Aorta (tissue), 5 donors: Measurements from ENCODE around the gene FYCO1. TPM values are rescaled to one million over a fixed set of nuclear protein-coding genes. Genes with fewer than 3 reads are reported as not detected.
"Not testable (repeated sequence)": the region's sequence is repeated elsewhere in the genome, so short reads cannot be mapped to it uniquely, and the experiment has no call there.

Experiments
- ATAC-seq: fragments of 200-7000 bp; cut with Tn5 transposase; one replicate; pipeline ENCODE4 v1.9.1; 2022; ENCODE audit warnings: moderate library complexity; ENCODE audit not compliant: low FRiP score
- DNase-seq, 2 donors: peaks; one replicate each; pipeline ENCODE4 v3.0.0-alpha.2; 2020
- H3K27ac ChIP-seq, 2 donors: one replicate each; pipeline ENCODE4 v1.5.1; 2013; ENCODE audit warnings: low read length in 2 of 2, mild to moderate bottlenecking in 2 of 2, moderate library complexity in 2 of 2, control low read depth in 1 of 2, inconsistent platforms in 1 of 2, low read depth in 1 of 2
- H3K27me3 ChIP-seq, 2 donors: one replicate each; pipeline ENCODE4 v1.6.1; 2013; ENCODE audit warnings: control low read depth in 1 of 2, low read length in 1 of 2, mild to moderate bottlenecking in 1 of 2, moderate library complexity in 1 of 2; ENCODE audit not compliant: insufficient read depth in 2 of 2, control insufficient read depth in 1 of 2
- H3K36me3 ChIP-seq, 2 donors: one replicate each; pipeline ENCODE4 v1.6.1; 2013; ENCODE audit warnings: control low read depth in 1 of 2, low read length in 1 of 2, mild to moderate bottlenecking in 1 of 2; ENCODE audit not compliant: insufficient read depth in 2 of 2, control insufficient read depth in 1 of 2
- H3K4me1 ChIP-seq, 2 donors: one replicate each; pipeline ENCODE4 v1.6.1; 2013; ENCODE audit warnings: low read length in 2 of 2, control low read depth in 1 of 2, mild to moderate bottlenecking in 1 of 2, moderate library complexity in 1 of 2; ENCODE audit not compliant: insufficient read depth in 2 of 2, control insufficient read depth in 1 of 2
- H3K4me3 ChIP-seq, 2 donors: one replicate each; pipeline ENCODE4 v1.5.1; 2013; ENCODE audit warnings: low read length in 2 of 2, control low read depth in 1 of 2, mild to moderate bottlenecking in 1 of 2
- H3K9me3 ChIP-seq: one replicate; pipeline ENCODE4 v1.6.1; 2013; ENCODE audit warnings: mild to moderate bottlenecking, low read length; ENCODE audit not compliant: control insufficient read depth
- whole genome bisulfite sequencing, 2 donors: extraction: QIAGEN DNeasy Blood & Tissue Kit; methylation state at CpG; one replicate each; pipeline ENCODE4 v1.1.7; 2013; 5-methylcytosine and 5-hydroxymethylcytosine counted together
- intact Hi-C, 2 donors: fragments of 100-400 bp; cut with DNase I; formaldehyde crosslinking; loops; one replicate each; pipeline versions ENCODE4 v1.14.2 to v1.15.0; 2022
- long read RNA-seq, 2 donors: library from polyadenylated mRNA; unstranded; transcript quantifications; one replicate each; pipeline ENCODE4 v2.0.0, GENCODE V29; 2020 to 2021
- polyA plus RNA-seq, 2 donors: library from polyadenylated mRNA; stranded (reverse); fragments of 200-250 nt; gene quantifications; one replicate each; pipeline ENCODE4 v1.2.3, GENCODE V29; 2013
- total RNA-seq, 2 donors: library from RNA; stranded (reverse); fragmentation: NEBNext Ultra II Directional; extraction: Animal tissue kit (Norgen Biotek cat#: 25700); gene quantifications; one replicate each; pipeline ENCODE4 v1.2.1, GENCODE V29; 2021
- donor health status: healthy with polysubstance abuse.
- donor health status: Bipolar disorder and iron deficiency.
- donor health status: DM: no; HTN: no; CAD: no.
- donor health status: DM: no; HTN: no; CAD: no.
- donor health status: DM: yes; HTN: yes; CAD: no.

FYCO1 gene
- total RNA-seq (10 to 100 TPM; 75.5 to 91.8 TPM), polyA plus RNA-seq (10 to 100 TPM; 15.9 to 27.9 TPM)
- long read RNA-seq, donor 1, partial matches to known transcripts = 21 of 152 reads
- long read RNA-seq, donor 1, other reads (novel, unspliced or antisense) = 131 of 152 reads
- long read RNA-seq, donor 2, full-length matches to known transcripts = 5 of 51 reads
- long read RNA-seq, donor 2, partial matches to known transcripts = 20 of 51 reads
- long read RNA-seq, donor 2, other reads (novel, unspliced or antisense) = 26 of 51 reads

DNA sequence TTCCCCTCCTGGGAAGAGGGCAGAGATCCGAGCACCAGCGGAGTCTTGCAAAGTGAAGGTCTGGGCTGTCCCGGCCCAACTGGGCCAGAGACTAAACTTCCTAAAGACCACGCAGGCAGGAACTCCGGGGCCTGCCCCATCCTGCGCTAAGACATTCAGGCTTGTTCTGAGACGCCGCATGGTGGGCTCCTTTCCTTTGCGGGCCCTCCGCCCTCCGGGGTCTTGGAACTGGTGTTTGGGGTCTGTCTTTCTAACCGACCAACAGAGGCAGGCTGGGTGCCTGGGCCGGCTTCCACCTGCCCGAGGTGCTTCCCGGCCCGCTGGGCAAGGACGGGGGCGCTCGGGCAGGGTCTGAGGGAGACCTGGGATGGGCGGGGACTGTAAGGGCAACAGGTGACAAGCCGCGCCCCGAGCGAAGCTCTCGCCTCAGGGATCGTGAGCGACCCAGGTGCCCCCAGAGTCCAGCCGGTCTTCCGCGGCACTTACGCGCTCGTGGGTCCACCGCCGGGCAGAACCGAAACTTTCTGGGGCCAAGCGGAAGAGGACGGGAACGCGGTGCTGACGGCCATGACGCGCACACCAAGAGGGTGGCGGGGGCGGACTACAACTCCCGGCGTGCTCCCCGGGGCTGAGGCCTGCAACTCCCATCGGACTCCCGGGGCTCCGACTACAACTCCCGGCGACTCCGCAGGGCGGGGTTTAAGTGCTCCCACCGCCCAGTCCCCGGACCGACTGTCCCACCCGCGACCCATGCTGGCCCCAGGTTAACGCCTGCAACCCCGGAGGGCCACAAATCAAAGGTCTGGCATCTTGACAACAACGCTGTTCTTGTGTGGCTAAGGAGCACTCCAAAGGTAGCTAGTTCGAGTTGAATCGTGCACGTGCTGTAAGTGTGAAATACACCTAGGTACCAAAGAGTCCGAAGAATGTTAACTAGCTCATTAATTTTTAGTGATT, at the start of gene FYCO1:
Gene FYCO1 (minus strand): TSS at position 589 of the 957 bp plus-strand sequence. CDS start 10,914 bp downstream, outside the sequence.
- no peaks in the 10 kb centered on the region for H3K9me3 ChIP-seq
- intact Hi-C loops = loop anchor here (2.0 to 5.0 kb wide), 2 partner anchors 48 to 57 kb away; no protein-coding TSS in a partner anchor
- 1% methylated on average over 65 to 67 of the region's 67 CpGs for WGBS, 2 donors
- no peaks in the 10 kb centered on the region for H3K36me3 ChIP-seq
- peak within 1 kb of the TSS; percentile 80 for H3K27ac ChIP-seq
- ATAC-seq (peak; percentile 96), DNase-seq (peak; percentile 97 to 98)
- peaks cover 0 to 9% of the 10 kb centered on the region in 2 donors for H3K4me1 ChIP-seq
- H3K27me3 ChIP-seq = no peaks in the 10 kb centered on the region
- H3K4me3 ChIP-seq = peak within 1 kb of the TSS; percentile 77 to 92

DNA sequence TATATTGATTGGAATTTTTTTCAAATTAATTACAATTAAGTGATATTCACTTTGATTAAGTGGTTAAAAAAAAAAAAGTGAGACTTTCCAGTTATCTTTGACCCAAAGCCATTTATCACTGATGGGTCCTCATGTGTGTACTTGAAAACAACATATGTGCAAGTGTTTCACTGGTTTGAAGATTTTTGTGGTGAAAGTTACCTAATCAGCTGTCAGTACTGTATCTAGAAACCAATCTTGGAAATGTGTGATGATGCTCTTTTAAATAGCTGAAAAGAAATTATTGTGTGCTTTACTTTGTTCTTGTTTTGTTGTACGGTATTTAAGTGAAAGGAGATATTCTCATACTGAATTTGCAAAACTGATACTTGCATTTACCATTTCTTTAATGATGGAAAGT, 43.3 kb upstream of the FYCO1 start:
- ATAC-seq (no peak), DNase-seq (no peak)
- peaks cover 0 to 1% of the 10 kb centered on the region in 2 donors for H3K27me3 ChIP-seq
- intact Hi-C loops = no loop called here
- no peaks in the 10 kb centered on the region for H3K4me1 ChIP-seq
- no peak overlapping the region for H3K4me3 ChIP-seq
- H3K9me3 ChIP-seq = no peaks in the 10 kb centered on the region
- H3K36me3 ChIP-seq = no peaks in the 10 kb centered on the region
- no peak overlapping the region for H3K27ac ChIP-seq
- WGBS, 2 donors = 91 to 92% methylated on average over 1 of the region's 1 CpG

- ATAC-seq, H3K4me3 ChIP-seq, H3K36me3 ChIP-seq, intact Hi-C loops, H3K4me1 ChIP-seq, H3K27me3 ChIP-seq, DNase-seq, H3K9me3 ChIP-seq, H3K27ac ChIP-seq: not testable (repeated sequence)
- 40 to 54% methylated on average over 3 of the region's 3 CpGs for WGBS, 2 donors
These were observed 42.4 kb upstream of the FYCO1 start for GRCh38 chr3:46038071-46038470.

GRCh38 chr3:46036191-46036590, 40.6 kb upstream of the FYCO1 start:
- DNase-seq (no peak), ATAC-seq (no peak)
- Histone ChIP-seq H3K4me1 (no peaks in the 10 kb centered on the region), H3K4me3 (no peak overlapping the region), H3K9me3 (no peaks in the 10 kb centered on the region), H3K27me3 (peaks cover 0 to 1% of the 10 kb centered on the region in 2 donors), H3K27ac (no peak overlapping the region), H3K36me3 (no peaks in the 10 kb centered on the region)
- intact Hi-C loops = no loop called here
- 85 to 96% methylated on average over 1 of the region's 1 CpG for WGBS, 2 donors

DNA sequence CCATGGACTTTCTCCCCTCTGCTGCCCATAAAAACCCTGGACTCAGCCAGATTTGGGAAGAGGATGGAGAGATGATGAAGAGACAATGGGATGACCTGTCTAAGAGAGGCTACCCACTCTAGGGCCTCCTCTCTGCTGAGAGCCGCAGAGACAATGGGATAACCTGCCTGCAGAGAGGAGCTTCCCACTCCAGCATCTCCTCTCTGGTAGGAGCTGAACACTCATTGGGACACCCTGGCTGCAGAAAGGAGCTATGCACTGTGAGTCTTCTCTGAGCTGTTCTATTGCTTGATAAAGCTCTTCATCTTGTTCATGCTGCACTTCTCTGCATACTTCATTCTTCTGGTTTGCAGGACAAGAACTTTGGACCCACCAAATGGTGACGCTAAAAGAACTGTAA, 36.1 kb upstream of the FYCO1 start:
- intact Hi-C loops = no loop called here
- no peak for DNase-seq

DNA sequence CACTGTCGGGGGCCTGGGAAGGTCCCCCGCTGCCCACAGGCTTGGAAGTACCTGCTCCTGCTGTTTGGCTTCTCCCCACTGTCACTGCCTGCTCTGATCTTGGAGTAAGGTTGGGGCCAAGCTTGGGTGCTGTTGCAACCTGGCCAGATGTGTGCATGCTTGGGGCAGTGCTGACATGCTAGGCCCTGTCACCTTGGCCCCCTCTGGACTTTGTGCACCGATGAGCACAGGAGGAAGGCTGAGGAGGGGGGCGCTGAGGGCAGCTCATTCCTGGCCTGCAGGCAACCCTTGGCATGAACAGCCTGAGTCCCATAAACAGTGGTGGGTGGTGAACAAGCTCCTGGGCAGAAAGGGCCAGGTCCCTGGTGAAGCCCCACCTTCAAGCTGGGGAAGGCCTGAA, 35.6 kb upstream of the FYCO1 start:
- Histone ChIP-seq H3K27ac (no peak overlapping the region), H3K36me3 (no peaks in the 10 kb centered on the region), H3K4me1 (no peaks in the 10 kb centered on the region), H3K27me3 (peaks cover 0 to 1% of the 10 kb centered on the region in 2 donors), H3K9me3 (peaks cover 2% of the 10 kb centered on the region), H3K4me3 (no peak overlapping the region)
- no peak for DNase-seq
- no peak for ATAC-seq
- 91 to 94% methylated on average over 4 of the region's 4 CpGs for WGBS, 2 donors
- intact Hi-C loops = no loop called here

More for the DNA sequence above, 36.1 kb upstream of the FYCO1 start:
- no peak overlapping the region for H3K4me3 ChIP-seq
- peaks cover 0 to 1% of the 10 kb centered on the region in 2 donors for H3K27me3 ChIP-seq
- peaks cover 2% of the 10 kb centered on the region for H3K9me3 ChIP-seq
- H3K4me1 ChIP-seq = no peaks in the 10 kb centered on the region
- H3K36me3 ChIP-seq = no peaks in the 10 kb centered on the region
- no peak for ATAC-seq
- 90 to 93% methylated on average over 2 of the region's 2 CpGs for WGBS, 2 donors
- no peak overlapping the region for H3K27ac ChIP-seq

- Histone ChIP-seq H3K4me3 (no peak overlapping the region), H3K27me3 (peaks cover 0 to 1% of the 10 kb centered on the region in 2 donors), H3K4me1 (no peaks in the 10 kb centered on the region), H3K36me3 (no peaks in the 10 kb centered on the region), H3K27ac (no peak overlapping the region), H3K9me3 (peaks cover 2% of the 10 kb centered on the region)
- DNase-seq (no peak), ATAC-seq (no peak)
- WGBS, 2 donors = 93 to 95% methylated on average over 6 of the region's 6 CpGs
- intact Hi-C loops = no loop called here
These were observed 35.0 kb upstream of the FYCO1 start for GRCh38 chr3:46030626-46031025.

DNA sequence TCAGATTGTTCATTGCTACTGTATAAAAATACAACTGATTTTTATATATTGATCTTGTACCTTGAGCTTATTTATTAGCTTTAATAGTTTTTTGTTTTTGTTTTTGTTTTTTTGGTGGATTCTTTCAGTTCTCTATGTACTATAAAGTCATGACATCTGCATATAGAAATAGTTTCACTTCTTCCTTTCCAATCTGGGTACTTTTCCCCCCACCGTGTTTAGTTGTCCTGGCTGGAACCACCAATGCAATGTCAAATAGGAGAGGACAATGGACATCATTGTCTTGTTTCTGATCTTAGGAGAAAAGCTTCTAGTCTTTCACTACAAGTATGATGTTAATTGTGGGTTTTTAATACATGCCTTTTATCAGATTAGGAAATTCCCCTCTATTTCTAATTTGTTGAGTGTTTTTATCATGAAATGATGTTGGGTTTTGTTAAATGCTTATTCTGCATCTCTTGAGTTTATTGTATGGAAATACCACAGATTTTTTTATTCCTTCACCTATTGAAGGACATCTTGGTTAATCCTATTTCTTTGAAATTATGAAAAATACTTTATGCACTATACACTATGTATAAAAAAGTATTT, 34.4 kb upstream of the FYCO1 start:
- no peaks in the 10 kb centered on the region for H3K4me1 ChIP-seq
- DNase-seq = no peak
- no peak overlapping the region for H3K27ac ChIP-seq
- no peaks in the 10 kb centered on the region for H3K36me3 ChIP-seq
- intact Hi-C loops = no loop called here
- peaks cover 2% of the 10 kb centered on the region for H3K9me3 ChIP-seq
- WGBS, 2 donors = 86 to 88% methylated on average over 1 of the region's 1 CpG
- no peaks in the 10 kb centered on the region for H3K27me3 ChIP-seq
- ATAC-seq = no peak
- no peak overlapping the region for H3K4me3 ChIP-seq
